GM19467 (cell line): ENCODE data around the gene ZNF576.
"Not testable (repeated sequence)": the region's sequence is repeated elsewhere in the genome, so short reads cannot be mapped to it uniquely, and the experiment has no call there.

Source experiments
- ATAC-seq: cut with Tn5 transposase; IDR thresholded peaks from one replicate; pipeline ENCODE4 v1.9.1; 2021; ENCODE audit warnings: mild to moderate bottlenecking, moderate library complexity; ENCODE audit not compliant: unreplicated experiment

The ZNF576 gene

DNA sequence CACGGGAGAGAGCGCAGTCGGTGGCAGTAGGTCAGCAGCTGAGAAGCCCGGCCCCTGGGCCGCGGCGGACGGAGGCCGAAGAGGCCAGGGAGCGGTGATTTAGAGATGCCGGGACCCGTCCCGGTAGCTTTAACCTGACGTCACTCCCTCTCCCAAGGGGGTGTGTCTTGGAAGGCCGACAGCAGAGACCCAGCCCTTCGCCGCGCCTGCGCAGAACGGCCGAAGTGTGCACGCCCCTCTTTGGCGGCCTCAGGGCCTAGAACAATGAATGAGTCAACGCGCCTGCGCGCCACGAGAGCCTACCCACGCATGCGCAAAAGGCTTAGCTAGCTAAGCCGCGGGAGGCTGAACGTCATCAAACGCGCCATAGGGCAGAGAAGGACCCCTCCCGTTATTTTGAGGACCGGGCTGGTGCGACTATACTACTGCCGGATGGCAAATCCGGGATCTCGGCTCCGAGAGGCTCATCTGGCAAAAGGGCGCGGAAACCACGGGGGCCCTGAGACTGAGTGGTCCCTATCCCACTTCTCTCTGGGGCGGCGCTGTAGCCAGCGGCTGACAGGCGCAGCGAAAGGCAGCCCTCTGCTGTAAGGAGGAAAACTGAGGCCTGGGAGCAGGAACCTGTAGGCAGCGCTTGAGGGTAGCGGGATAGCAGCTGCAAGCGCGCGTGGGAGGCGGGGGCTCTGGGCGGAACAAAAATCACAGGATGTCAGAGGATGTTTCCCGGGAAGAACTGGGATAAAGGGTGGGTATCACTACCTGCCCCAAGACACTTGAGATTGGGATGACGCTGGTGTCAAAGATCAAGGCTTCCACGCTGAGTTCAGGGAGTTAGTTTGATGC lies at the start of gene ZNF576, which contains the start of gene IRGQ:
Gene ZNF576 (plus strand): TSS at position 597 of the 843 bp plus-strand sequence. CDS start 514 bp downstream, outside the sequence.
Gene IRGQ (minus strand): TSS at position 136 of the 843 bp plus-strand sequence. CDS start 796 bp downstream, outside the sequence.
- ATAC-seq: peak; percentile 79

DNA sequence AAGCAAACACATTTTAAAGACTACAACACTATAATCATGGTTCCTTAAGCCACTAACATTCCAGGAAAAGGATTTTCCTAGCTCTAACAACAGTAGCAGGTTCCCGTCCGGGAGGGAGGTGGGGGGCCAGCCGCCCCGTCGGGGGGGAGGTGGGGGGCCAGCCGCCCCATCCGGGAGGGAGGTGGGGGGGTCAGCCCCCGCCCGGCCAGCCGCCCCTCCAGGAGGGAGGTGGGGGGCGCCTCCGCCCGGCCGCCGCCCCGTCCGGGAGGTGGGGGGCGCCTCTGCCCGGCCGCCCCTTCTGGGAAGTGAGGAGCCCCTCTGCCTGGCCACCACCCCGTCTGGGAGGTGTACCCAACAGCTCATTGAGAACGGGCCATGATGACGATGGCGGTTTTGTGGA lies 48.5 kb upstream of the ZNF576 start:
- not testable (repeated sequence) for ATAC-seq

- ATAC-seq: no peak
Measured at GRCh38 chr19:43548706-43549105, 47.7 kb upstream of the ZNF576 start.

GRCh38 chr19:43551399-43552197 lies 44.8 kb upstream of the ZNF576 start:
- ATAC-seq: no peak

DNA sequence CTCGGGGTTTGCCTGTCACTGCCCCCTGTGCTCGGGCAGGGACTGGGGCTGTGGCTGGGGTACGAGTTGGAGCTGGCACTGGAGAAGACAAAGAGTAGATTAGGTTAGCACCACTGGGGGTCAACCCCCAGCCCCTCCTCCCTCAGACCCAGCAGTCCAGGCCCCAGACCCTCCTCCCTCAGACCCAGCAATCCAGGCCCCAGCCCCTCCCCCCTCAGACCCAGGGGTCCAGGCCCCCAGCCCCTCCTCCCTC lies 44.3 kb upstream of the ZNF576 start:
- no peak for ATAC-seq

GRCh38 chr19:43552616-43553015 lies 43.8 kb upstream of the ZNF576 start:
- no peak for ATAC-seq

- ATAC-seq: no peak
Measured at GRCh38 chr19:43553656-43554055, 42.7 kb upstream of the ZNF576 start.

DNA sequence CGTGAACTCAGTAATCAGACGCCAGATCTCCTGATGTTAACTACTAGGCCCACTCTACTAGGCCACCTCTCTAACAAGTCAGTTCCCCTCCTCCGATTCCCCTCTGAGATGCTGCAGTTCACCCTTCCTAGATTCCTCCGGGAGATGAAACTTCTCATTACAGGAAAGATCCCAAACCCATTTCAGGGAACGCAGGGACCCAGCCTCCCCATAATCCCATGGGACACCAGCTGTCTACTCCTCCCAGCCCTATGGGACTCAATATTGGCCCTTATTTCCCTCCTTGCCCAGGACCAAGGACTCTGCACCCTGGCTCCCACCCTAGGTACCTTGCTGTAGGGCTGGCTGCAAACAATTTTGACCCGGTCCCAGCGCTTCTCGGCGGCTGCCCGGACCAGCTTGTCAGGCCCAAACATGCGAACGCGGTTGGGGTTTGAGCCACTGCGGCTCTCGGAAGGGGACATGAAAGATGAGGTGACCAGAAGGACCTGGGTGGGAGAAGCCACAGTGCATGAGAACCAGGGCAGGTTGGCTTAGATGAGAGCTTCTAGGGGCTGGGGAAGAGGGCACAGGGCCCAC lies 42.0 kb upstream of the ZNF576 start:
- ATAC-seq: no peak

DNA sequence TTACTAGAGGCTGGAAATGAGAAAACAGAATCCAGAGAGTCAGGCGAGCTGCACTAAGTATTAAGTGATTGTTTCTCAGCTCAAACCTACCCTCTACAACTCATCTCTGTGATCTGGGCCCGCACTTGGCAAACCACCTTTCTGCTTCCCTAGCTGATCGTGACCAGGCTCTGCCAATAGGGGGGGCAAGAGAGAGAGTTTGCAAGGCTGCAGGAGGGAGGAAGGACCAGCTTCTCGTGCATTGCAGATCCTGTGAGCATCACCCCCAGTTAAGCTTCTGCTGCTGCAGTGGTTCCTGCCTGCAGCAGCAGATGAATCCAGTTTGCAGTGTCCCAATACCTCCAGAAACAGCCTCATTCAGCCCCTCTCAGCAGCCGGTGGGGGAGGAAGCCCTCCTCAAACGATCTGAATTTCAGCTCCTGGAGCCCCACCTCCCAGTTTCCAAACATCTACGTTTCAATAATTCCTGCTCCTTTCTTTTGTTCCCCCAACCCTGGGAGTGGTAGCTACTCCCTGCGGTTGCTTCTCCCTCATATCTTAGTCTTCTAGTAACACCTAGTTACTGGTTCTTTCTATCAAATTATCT lies 41.1 kb upstream of the ZNF576 start:
- no peak for ATAC-seq

GRCh38 chr19:43560687-43561086 lies 35.7 kb upstream of the ZNF576 start:
- ATAC-seq: no peak

GRCh38 chr19:43561139-43561970 lies 35.0 kb upstream of the ZNF576 start:
- no peak for ATAC-seq

DNA sequence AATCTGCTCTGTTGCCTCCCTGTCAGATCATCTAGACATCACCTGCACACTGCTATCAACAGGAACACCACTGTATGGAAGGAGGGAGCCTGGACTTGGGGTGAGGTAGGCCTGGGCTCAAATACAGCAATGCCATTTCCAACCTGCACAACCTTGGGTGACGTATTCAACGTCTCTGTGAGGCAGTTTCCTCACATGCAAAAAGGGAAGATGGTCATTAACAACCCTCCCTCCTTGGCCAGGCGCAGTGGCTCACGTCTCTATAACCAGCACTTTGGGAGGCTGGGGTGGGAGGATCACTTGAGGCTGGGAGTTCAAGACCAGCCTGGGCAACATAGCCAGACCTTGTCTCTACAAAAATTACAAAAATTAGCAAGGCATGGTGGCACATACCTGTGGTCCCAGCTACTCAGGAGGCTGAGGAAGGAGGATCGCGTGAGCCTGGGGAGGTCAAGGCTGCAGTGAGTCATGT lies 34.1 kb upstream of the ZNF576 start:
- no peak for ATAC-seq

- ATAC-seq: peak; percentile 75
Measured at GRCh38 chr19:43562698-43563241, 33.6 kb upstream of the ZNF576 start.

GRCh38 chr19:43563816-43564457 lies 32.5 kb upstream of the ZNF576 start:
- no peak for ATAC-seq

- ATAC-seq: no peak
Measured at GRCh38 chr19:43564800-43565199, 31.6 kb upstream of the ZNF576 start.

- no peak for ATAC-seq
Measured at GRCh38 chr19:43569657-43570056, 26.7 kb upstream of the ZNF576 start.

DNA sequence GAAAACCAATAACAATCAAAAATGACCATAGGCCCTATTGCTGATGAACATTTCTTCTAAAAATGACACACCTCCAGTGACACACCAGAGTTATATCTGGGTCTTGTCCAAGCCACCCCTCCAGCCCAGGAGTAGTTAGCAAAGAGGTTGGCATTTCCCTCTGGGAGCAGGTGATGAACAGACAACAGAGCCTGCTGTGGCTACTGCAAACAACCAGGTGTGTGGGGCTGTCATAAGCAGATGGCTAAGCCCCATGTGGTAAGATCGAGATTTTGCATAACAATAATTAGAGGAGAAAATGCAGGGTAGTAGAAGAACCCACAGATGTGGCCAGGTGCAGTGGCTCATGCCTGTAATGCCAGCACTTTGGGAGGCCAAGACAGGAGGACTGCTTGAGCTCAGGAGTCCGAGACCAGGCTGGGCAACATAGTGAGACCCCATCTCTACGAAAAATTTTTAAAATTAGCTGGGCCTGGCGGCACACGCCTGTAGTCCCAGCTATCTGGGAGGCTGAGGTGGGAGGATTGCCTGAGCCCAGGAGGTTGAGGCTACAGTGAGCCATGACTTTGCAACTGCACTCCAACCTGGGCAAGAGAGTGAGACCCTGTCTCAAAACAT lies 26.1 kb upstream of the ZNF576 start:
- no peak for ATAC-seq

GRCh38 chr19:43572171-43572588 lies 24.2 kb upstream of the ZNF576 start:
- ATAC-seq: no peak
